HG03432 (cell line): ENCODE measurements around the gene DDX27.

Source experiments
- ATAC-seq: cut with Tn5 transposase; IDR thresholded peaks from one replicate; pipeline ENCODE4 v1.9.1; 2021; ENCODE audit warnings: mild to moderate bottlenecking, moderate library complexity; ENCODE audit not compliant: unreplicated experiment

Gene DDX27

GRCh38 chr20:49247169-49247723 lies 28.0 kb downstream of the DDX27 start:
- ATAC-seq, result no peak

GRCh38 chr20:49247792-49248191 lies 28.6 kb downstream of the DDX27 start:
- no peak for ATAC-seq

GRCh38 chr20:49248301-49248700 lies 29.1 kb downstream of the DDX27 start:
- ATAC-seq, result no peak

GRCh38 chr20:49248879-49249665 lies 29.9 kb downstream of the DDX27 start:
- ATAC-seq, result no peak

GRCh38 chr20:49252556-49253350 lies 33.5 kb downstream of the DDX27 start:
- no peak for ATAC-seq

- ATAC-seq, result no peak
Measured at GRCh38 chr20:49256261-49256660, 37.0 kb downstream of the DDX27 start.

GRCh38 chr20:49259284-49259683 lies 40.1 kb downstream of the DDX27 start:
- ATAC-seq, result no peak

GRCh38 chr20:49259799-49260198 lies 40.6 kb downstream of the DDX27 start:
- ATAC-seq, result no peak

GRCh38 chr20:49260218-49260617 lies 41.0 kb downstream of the DDX27 start:
- ATAC-seq, result no peak

GRCh38 chr20:49261173-49261572 lies 42.0 kb downstream of the DDX27 start:
- no peak for ATAC-seq

- ATAC-seq, result no peak
Measured at GRCh38 chr20:49262444-49262843, 43.2 kb downstream of the DDX27 start.

GRCh38 chr20:49267327-49267726 lies 48.1 kb downstream of the DDX27 start:
- no peak for ATAC-seq

- peak; percentile 48 for ATAC-seq
Measured at GRCh38 chr20:49268600-49269365, 49.6 kb downstream of the DDX27 start.

- no peak for ATAC-seq
Measured at GRCh38 chr20:49270177-49270576, 51.0 kb downstream of the DDX27 start.

GRCh38 chr20:49270736-49271135 lies 51.5 kb downstream of the DDX27 start:
- no peak for ATAC-seq

GRCh38 chr20:49272654-49273053 lies 53.4 kb downstream of the DDX27 start:
- no peak for ATAC-seq

GRCh38 chr20:49273696-49274277 lies 54.6 kb downstream of the DDX27 start:
- no peak for ATAC-seq

- no peak for ATAC-seq
Measured at GRCh38 chr20:49275216-49275615, 56.0 kb downstream of the DDX27 start.

GRCh38 chr20:49275636-49276035 lies 56.4 kb downstream of the DDX27 start:
- ATAC-seq, result no peak

GRCh38 chr20:49276161-49276960 lies 57.1 kb downstream of the DDX27 start:
- no peak for ATAC-seq
